Esophagus (tissue), 2 donors: Measurements from ENCODE around the gene MS4A6A. TPM values are rescaled to one million over a fixed set of nuclear protein-coding genes. Genes with fewer than 3 reads are reported as not detected.

Experiments used
- H3K27ac ChIP-seq, 2 donors: one replicate each; pipeline ENCODE4 v1.5.1; 2013; ENCODE audit warnings: low read depth in 2 of 2, mild to moderate bottlenecking in 2 of 2, inconsistent platforms in 1 of 2, low read length in 1 of 2, moderate library complexity in 1 of 2
- H3K27me3 ChIP-seq, 2 donors: one replicate each; pipeline ENCODE4 v1.6.1; 2013; ENCODE audit warnings: low read length in 2 of 2, control low read depth in 1 of 2, mild to moderate bottlenecking in 1 of 2; ENCODE audit not compliant: insufficient read depth in 2 of 2, control insufficient read depth in 1 of 2
- H3K36me3 ChIP-seq, 2 donors: one replicate each; pipeline ENCODE4 v1.6.1; 2013; ENCODE audit warnings: low read length in 1 of 2; ENCODE audit not compliant: control insufficient read depth in 2 of 2, insufficient read depth in 2 of 2
- H3K4me1 ChIP-seq, 2 donors: one replicate each; pipeline ENCODE4 v1.6.1; 2013; ENCODE audit warnings: low read length in 1 of 2; ENCODE audit not compliant: control insufficient read depth in 2 of 2, insufficient read depth in 2 of 2
- H3K4me3 ChIP-seq, 2 donors: one replicate each; pipeline ENCODE4 v1.5.1; 2013; ENCODE audit warnings: low read length in 2 of 2, mild to moderate bottlenecking in 2 of 2, low read depth in 1 of 2, moderate library complexity in 1 of 2
- H3K9me3 ChIP-seq, 2 donors: one replicate each; pipeline ENCODE4 v1.6.1; 2013; ENCODE audit warnings: mild to moderate bottlenecking in 2 of 2, low read depth in 1 of 2, low read length in 1 of 2, moderate library complexity in 1 of 2; ENCODE audit not compliant: control insufficient read depth in 2 of 2, insufficient read depth in 1 of 2
- WGBS, 2 donors: extraction: QIAGEN DNeasy Blood & Tissue Kit; methylation state at CpG; one replicate each; pipeline ENCODE4 v1.1.7; 2013; 5-methylcytosine and 5-hydroxymethylcytosine counted together
- polyA plus RNA-seq, 2 donors: library from polyadenylated mRNA; stranded (reverse); fragments of 200-250 nt; gene quantifications; one replicate each; pipeline ENCODE4 v1.2.3, GENCODE V29; 2013
- donor health status: healthy with polysubstance abuse.
- donor health status: Bipolar disorder and iron deficiency.

MS4A6A gene
- polyA plus RNA-seq = 10 to 100 TPM in 1 of 2 donors, 1 to 10 TPM in 1; 7.4 to 11.4 TPM

- no peak within 1 kb of the TSS for H3K27ac ChIP-seq
- no peak within 1 kb of the TSS for H3K4me3 ChIP-seq
- 60 to 64% methylated on average over 10 of the region's 10 CpGs for WGBS, 2 donors
- no peaks in the 10 kb centered on the region for H3K27me3 ChIP-seq
- H3K9me3 ChIP-seq = no peaks in the 10 kb centered on the region
- no peaks in the 10 kb centered on the region for H3K4me1 ChIP-seq
- no peaks in the 10 kb centered on the region for H3K36me3 ChIP-seq
Measured at GRCh38 chr11:60182541-60183330, at the start of gene MS4A6A. MS4A6A (minus strand) TSS chr11:60183083; CDS start chr11:60181727, 1,356 bp downstream.

- Histone ChIP-seq H3K27me3 (no peaks in the 10 kb centered on the region), H3K4me3 (no peak overlapping the region), H3K36me3 (no peaks in the 10 kb centered on the region), H3K4me1 (no peaks in the 10 kb centered on the region), H3K27ac (no peak overlapping the region), H3K9me3 (no peaks in the 10 kb centered on the region)
- 71 to 72% methylated on average over 1 of the region's 1 CpG for WGBS, 2 donors
Measured at GRCh38 chr11:60230681-60231080, 47.8 kb upstream of the MS4A6A start.

- Histone ChIP-seq H3K4me1 (no peaks in the 10 kb centered on the region), H3K36me3 (no peaks in the 10 kb centered on the region), H3K27me3 (no peaks in the 10 kb centered on the region), H3K27ac (no peak overlapping the region), H3K9me3 (peaks cover 0 to 4% of the 10 kb centered on the region in 2 donors), H3K4me3 (no peak overlapping the region)
- 84 to 87% methylated on average over 4 of the region's 4 CpGs for WGBS, 2 donors
Measured at GRCh38 chr11:60222141-60222540, 39.3 kb upstream of the MS4A6A start.

- no peak overlapping the region for H3K27ac ChIP-seq
- H3K4me3 ChIP-seq = no peak overlapping the region
- H3K4me1 ChIP-seq = no peaks in the 10 kb centered on the region
- no peaks in the 10 kb centered on the region for H3K27me3 ChIP-seq
- H3K9me3 ChIP-seq = peaks cover 0 to 4% of the 10 kb centered on the region in 2 donors
- WGBS, 2 donors = 54 to 65% methylated on average over 3 of the region's 3 CpGs
- no peaks in the 10 kb centered on the region for H3K36me3 ChIP-seq
Measured at GRCh38 chr11:60221692-60222091, 38.8 kb upstream of the MS4A6A start.

GRCh38 chr11:60221181-60221580, 38.3 kb upstream of the MS4A6A start:
- peaks cover 0 to 4% of the 10 kb centered on the region in 2 donors for H3K9me3 ChIP-seq
- WGBS, 2 donors = 84 to 88% methylated on average over 3 of the region's 3 CpGs
- no peaks in the 10 kb centered on the region for H3K27me3 ChIP-seq
- no peaks in the 10 kb centered on the region for H3K36me3 ChIP-seq
- H3K4me1 ChIP-seq = no peaks in the 10 kb centered on the region
- H3K27ac ChIP-seq = no peak overlapping the region
- no peak overlapping the region for H3K4me3 ChIP-seq

- no peak overlapping the region for H3K27ac ChIP-seq
- WGBS, 2 donors = 63 to 75% methylated on average over 1 of the region's 1 CpG
Measured at GRCh38 chr11:60214386-60214785, 31.5 kb upstream of the MS4A6A start.

GRCh38 chr11:60211206-60211605, 28.3 kb upstream of the MS4A6A start:
- no peak overlapping the region for H3K4me3 ChIP-seq
- H3K4me1 ChIP-seq = no peaks in the 10 kb centered on the region
- H3K9me3 ChIP-seq = no peaks in the 10 kb centered on the region
- WGBS, 2 donors = 92 to 93% methylated on average over 4 of the region's 4 CpGs
- H3K27me3 ChIP-seq = no peaks in the 10 kb centered on the region
- H3K27ac ChIP-seq = no peak overlapping the region
- H3K36me3 ChIP-seq = no peaks in the 10 kb centered on the region

More at GRCh38 chr11:60214386-60214785, 31.5 kb upstream of the MS4A6A start:
- H3K27me3 ChIP-seq = no peaks in the 10 kb centered on the region
- H3K4me3 ChIP-seq = no peak overlapping the region
- H3K9me3 ChIP-seq = no peaks in the 10 kb centered on the region
- no peaks in the 10 kb centered on the region for H3K36me3 ChIP-seq
- H3K4me1 ChIP-seq = no peaks in the 10 kb centered on the region

- no peak overlapping the region for H3K4me3 ChIP-seq
- H3K36me3 ChIP-seq = no peaks in the 10 kb centered on the region
- H3K9me3 ChIP-seq = no peaks in the 10 kb centered on the region
- H3K4me1 ChIP-seq = no peaks in the 10 kb centered on the region
- no peak overlapping the region for H3K27ac ChIP-seq
- WGBS, 2 donors = 82 to 86% methylated on average over 3 of the region's 3 CpGs
- H3K27me3 ChIP-seq = no peaks in the 10 kb centered on the region
Measured at GRCh38 chr11:60209977-60210376, 27.1 kb upstream of the MS4A6A start.

- H3K27ac ChIP-seq = no peak overlapping the region
- no peaks in the 10 kb centered on the region for H3K4me1 ChIP-seq
- no peaks in the 10 kb centered on the region for H3K36me3 ChIP-seq
- WGBS, 2 donors = 49 to 50% methylated on average over 1 of the region's 1 CpG
- no peak overlapping the region for H3K4me3 ChIP-seq
- H3K27me3 ChIP-seq = no peaks in the 10 kb centered on the region
- no peaks in the 10 kb centered on the region for H3K9me3 ChIP-seq
Measured at GRCh38 chr11:60208951-60209350, 26.1 kb upstream of the MS4A6A start.
